ENCODE data around the gene PRKN. TPM values are rescaled to one million over a fixed set of nuclear protein-coding genes. Genes with fewer than 3 reads are reported as not detected.

PRKN gene
- total RNA-seq, 2 donors from 2014 or later, result 7.6 to 7.9 TPM

DNA sequence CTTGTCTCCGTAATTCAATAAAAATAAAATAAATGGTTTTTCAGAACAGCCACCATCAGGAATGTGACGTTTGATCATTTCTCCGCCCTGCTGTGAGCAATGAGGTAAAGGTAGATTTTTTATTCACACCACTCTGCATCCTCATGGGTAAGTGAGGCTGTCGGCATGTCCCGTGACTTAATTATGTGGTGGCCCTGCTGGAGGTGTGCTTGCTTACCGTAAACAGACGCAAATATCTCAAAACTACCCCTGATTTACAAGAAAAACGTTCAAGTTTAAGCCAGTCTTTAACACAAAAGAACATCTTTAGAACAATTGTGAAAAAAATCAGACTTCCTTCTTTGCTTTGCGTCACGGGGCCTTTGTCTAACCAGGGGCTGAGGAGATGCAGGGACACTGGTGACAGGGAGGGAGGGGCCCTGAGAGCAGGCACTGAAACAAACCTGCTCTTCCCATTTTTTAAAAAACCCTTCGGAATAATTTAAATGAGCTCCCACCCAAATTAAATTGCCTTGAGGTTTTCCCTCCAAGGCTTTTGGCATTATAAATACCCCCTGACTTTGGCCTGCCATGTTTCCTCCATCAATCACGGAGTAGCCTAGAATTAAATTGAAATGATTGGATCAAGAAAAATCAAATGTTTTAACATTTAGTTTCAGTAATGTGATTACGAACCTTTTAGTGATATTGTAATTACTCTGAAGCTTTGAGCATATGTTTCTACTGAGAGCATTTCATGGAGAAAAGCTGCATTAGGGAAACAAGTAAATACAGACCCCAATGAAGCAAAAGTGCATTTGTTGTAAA lies 13.4 kb downstream of the PRKN start:
- no peak for DNase-seq (ENCODE audit: low spot score)
- intact Hi-C loops (cut with DNase I), result no loop called here

DNA sequence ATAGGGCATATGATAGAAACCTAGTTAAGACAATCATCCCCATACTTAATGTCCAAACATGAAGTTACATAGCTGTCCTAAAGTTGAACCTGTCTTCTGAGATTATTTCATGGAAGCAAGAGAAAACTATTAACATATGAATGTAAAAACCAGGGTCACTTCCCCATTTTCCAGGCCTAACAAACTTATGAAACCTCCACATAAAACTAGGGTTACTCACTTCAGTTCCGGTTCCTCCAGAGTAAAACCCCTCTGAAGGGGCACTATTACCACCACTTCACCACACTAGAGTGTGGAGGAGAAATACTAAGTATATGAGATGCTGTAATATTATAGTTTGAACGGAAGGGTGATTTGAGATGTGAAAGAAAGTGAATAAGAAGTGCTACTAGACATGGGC lies 14.9 kb downstream of the PRKN start:
- intact Hi-C loops (cut with DNase I), result no loop called here
- DNase-seq (ENCODE audit: low spot score), result no peak

DNA sequence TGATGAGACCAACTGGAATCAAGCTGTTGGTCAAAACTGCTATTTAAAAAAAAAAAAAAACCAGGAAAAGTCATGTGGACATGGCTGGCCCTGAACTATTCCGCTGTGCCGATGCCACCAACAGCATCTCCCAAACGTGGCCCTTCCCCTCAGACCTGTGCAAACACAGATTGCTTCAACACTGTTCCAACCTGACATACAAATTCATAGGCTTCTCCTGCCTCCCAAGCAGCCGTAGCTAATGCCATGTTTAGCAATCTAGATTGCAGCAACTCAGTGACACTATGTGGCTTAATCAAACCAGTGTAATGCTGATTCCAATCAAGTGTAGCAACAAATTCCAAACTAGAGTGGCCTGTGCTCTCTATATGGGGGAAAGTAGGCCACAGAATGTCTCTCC lies 16.2 kb downstream of the PRKN start:
- intact Hi-C loops (cut with DNase I), result no loop called here
- no peak for DNase-seq (ENCODE audit: low spot score)

GRCh38 chr6:162710936-162711335 lies 16.6 kb downstream of the PRKN start:
- intact Hi-C loops (cut with DNase I), result no loop called here
- no peak for DNase-seq (ENCODE audit: low spot score)

DNA sequence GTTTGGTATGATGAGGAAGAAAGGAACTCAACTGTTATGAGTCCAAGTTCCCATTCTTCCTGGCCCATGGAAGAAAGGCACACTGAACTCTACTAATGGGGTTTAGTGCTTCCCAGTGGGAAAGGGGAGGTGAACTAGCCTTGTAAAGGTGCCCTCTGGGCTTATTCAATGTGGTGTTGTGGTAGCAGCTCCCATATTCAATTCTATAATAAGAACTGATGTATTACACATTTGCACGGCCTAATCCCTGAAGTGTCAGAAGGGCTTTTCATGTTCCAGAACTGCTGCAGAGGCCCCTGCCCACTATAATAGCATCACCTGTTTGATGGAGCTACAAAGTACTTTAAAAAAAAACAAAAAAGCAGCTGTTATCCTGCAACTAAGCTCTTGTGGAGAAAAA lies 17.1 kb downstream of the PRKN start:
- no peak for DNase-seq (ENCODE audit: low spot score)
- intact Hi-C loops (cut with DNase I), result no loop called here

GRCh38 chr6:162709431-162709830 lies 18.1 kb downstream of the PRKN start:
- intact Hi-C loops (cut with DNase I), result no loop called here
- DNase-seq (ENCODE audit: low spot score), result no peak

GRCh38 chr6:162708971-162709370 lies 18.6 kb downstream of the PRKN start:
- no peak for DNase-seq (ENCODE audit: low spot score)
- intact Hi-C loops (cut with DNase I), result no loop called here

DNA sequence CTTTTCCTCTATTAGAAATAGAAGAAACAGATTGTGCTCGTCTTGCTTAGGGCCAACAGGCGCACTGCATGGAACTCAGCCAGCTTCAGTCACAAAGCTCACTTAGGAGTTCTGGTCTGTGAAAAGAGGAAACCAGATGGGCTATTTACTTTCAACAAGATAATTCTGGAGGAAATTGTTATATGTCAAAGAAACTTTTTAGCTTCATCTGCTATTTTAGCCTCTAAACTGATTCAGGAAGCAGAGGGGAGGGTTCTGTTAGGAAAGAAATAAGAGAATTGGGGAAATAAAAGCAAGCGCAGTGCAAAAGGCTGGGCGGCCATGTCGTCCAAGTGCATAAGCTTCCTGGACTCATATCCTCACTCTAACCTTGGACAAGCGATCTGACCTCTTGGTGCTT lies 21.3 kb downstream of the PRKN start:
- DNase-seq (ENCODE audit: low spot score), result peak; percentile 85

DNA sequence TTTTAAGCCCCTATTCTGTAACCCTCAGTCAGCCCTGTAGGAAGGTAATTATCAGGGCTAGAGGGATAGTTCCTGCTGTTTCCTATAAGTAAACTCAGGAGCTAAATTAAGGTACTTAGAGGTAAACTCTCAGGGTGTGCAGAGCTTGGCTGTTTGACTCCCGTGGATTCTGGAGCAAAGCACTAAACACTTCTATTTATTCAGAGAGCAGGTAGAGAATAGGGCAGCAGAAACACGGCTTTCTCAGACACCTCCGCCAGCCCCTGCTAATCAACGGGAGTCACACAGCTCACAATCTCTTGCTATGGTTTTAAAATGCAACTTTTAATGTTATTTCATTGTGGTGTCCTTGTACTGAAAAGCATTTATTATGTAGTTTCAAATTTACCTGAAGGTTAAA lies 21.8 kb downstream of the PRKN start:
- no peak for DNase-seq (ENCODE audit: low spot score)
- intact Hi-C loops (cut with DNase I), result no loop called here

More for the DNA sequence above, 21.3 kb downstream of the PRKN start:
- intact Hi-C loops (cut with DNase I), result no loop called here

DNA sequence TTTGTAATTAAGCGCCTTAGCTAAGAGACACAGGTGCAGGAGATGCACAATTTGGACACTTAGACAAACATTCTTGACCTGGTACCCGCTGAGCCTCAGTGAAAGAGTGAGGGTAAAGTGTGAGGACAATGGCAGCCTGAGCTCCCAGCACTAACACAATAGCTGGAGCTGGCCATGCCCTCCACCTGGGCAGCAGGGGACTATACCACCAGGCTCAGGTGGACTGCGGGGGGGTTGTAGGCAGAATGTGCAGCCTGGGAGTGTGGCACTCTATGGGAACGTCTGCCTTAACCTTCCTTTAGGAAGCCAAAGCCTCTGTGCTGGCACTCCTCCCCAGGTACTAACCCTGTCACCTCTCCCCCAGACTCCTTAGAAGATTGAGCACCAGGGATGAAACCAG lies 23.6 kb downstream of the PRKN start:
- intact Hi-C loops (cut with DNase I), result no loop called here
- no peak for DNase-seq (ENCODE audit: low spot score)

GRCh38 chr6:162702446-162702845 lies 25.1 kb downstream of the PRKN start:
- intact Hi-C loops (cut with DNase I), result no loop called here
- no peak for DNase-seq (ENCODE audit: low spot score)

DNA sequence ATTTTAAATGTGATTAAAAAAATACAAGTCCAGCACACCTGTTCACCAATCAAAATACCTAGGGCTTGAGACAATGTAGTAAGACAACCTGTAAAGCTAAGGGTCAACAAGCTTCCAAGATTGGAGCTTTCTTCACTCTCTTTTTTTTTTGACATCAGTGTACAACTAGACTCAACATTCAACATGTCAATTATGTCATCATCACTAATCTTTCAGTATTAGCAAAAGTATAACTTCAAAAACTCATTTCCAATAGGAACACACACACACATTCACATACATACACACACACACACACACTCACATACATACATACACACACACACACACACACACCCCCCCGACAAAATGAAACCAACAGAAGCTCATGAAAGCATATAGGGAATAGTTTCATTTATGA lies 26.0 kb downstream of the PRKN start:
- no peak for DNase-seq (ENCODE audit: low spot score)
- intact Hi-C loops (cut with DNase I), result no loop called here

GRCh38 chr6:162700966-162701365 lies 26.6 kb downstream of the PRKN start:
- no peak for DNase-seq (ENCODE audit: low spot score)
- intact Hi-C loops (cut with DNase I), result no loop called here

DNA sequence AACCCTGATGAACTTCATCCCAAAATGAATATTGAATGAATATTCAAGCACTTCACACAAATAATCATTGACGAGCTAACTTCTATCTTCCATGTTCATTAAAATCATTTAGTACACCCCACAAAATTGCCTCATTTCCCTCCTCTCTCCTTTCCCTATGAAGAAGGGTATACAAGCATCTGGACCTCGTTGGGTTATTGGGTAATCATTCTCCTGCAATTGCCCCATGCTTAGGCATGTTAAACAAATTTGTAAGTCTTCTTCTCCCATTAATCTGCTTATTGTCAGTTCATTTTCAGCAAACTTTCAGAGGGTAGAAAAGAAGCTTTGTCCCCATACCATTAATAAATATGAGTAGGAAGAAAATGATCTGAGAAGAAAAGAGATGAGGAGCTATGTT lies 27.6 kb downstream of the PRKN start:
- DNase-seq (ENCODE audit: low spot score), result no peak
- intact Hi-C loops (cut with DNase I), result no loop called here

DNA sequence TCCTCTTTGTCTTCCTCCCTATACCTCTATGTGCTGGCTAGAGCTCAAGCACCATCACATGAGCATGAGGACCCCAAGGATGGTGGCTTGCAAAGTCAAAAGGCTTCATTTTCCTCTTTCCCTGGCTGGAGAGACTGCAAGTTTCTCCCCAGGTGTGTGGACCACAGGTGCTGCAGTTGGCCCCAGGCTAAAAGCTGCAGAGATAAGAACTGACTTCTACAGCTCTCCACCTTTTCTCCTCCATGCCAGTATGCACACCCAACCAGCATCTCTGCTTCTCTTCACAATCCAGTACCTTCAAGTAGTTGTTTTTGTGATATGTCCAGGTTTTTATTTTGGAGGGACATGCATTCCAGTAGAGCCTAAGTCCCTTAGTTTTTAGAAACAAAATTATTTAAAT lies 29.1 kb downstream of the PRKN start:
- no peak for DNase-seq (ENCODE audit: low spot score)
- intact Hi-C loops (cut with DNase I), result no loop called here

DNA sequence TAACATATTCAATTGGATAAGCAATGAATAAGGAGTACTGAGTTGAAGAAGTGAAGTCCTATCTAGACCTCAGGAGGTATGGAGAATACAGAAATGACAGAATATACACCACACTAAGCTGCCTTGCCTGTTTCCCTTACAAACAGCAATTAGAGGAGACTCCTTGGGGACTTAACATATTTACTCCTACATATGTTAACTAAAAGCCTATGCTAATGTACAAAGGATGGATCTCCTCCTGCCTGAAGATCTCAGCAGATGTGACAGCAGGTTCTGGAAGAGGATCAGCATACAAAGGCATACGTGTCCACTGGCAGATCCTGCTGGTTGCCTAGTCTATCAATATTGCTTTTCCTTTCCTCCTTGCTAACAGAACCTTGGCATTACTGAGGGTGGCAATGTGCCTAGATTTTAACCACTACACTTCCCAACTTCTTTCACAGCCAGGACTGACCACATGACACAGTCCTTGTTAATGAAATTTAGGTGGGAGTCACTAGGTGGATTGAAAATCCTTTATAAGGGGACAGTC lies 29.6 kb downstream of the PRKN start:
- intact Hi-C loops (cut with DNase I), result no loop called here
- DNase-seq (ENCODE audit: low spot score), result no peak

GRCh38 chr6:162690158-162690557 lies 37.4 kb downstream of the PRKN start:
- DNase-seq (ENCODE audit: low spot score), result no peak
- intact Hi-C loops (cut with DNase I), result no loop called here

- DNase-seq (ENCODE audit: low spot score), result no peak
- intact Hi-C loops (cut with DNase I), result no loop called here
Observed at GRCh38 chr6:162688751-162689345, 38.7 kb downstream of the PRKN start.

- intact Hi-C loops (cut with DNase I), result no loop called here
Observed at GRCh38 chr6:162685586-162685985, 42.0 kb downstream of the PRKN start.

GRCh38 chr6:162684961-162685360 lies 42.6 kb downstream of the PRKN start:
- intact Hi-C loops (cut with DNase I), result no loop called here
- no peak for DNase-seq (ENCODE audit: low spot score)

More at GRCh38 chr6:162685586-162685985, 42.0 kb downstream of the PRKN start:
- no peak for DNase-seq (ENCODE audit: low spot score)

- intact Hi-C loops (cut with DNase I), result no loop called here
- no peak for DNase-seq (ENCODE audit: low spot score)
Observed at GRCh38 chr6:162684052-162684451, 43.5 kb downstream of the PRKN start.
